OCI-LY7 (cell line): ENCODE results near the gene ORMDL2.

Experiments used
- EZH2phosphoT487 ChIP-seq: fragments of 200-600 bp; sonication (generic); IDR thresholded peaks from 2 replicates; pipeline ENCODE4 v1.6.1; 2018; ENCODE audit warnings: low read depth, borderline replicate concordance, mild to moderate bottlenecking, mixed run types, antibody characterized with exemption, low read length, moderate library complexity, mixed read lengths
- TF ChIP-seq, protein P1 (sequence below): fragments of 200-600 bp; sonication (generic); conservative IDR thresholded peaks from 2 replicates; pipeline ENCODE4 v1.5.1; 2014; ENCODE audit warnings: mild to moderate bottlenecking, antibody characterized with exemption, low read length, moderate library complexity, mixed read lengths

DNA sequence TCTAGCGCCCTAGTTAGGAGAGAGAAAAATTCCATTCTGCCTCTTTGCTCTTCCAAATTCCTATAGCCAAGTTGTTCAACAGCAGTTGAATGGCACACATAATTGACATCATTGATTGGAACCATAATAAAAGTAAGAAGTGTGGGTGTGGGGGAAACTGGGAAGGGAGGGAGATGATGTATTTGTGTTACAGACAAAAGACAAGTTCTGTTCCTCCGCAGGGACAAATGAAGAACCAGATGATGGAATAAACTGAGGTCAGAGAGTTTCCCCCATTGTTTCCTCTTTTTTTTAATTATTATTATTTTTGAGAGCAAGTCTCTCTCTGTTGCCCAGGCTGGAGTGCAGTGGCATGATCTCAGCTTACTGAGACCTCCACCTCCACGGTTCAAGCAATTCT is 40.0 kb upstream of the ORMDL2 start:
- TF ChIP-seq, protein P1, sequence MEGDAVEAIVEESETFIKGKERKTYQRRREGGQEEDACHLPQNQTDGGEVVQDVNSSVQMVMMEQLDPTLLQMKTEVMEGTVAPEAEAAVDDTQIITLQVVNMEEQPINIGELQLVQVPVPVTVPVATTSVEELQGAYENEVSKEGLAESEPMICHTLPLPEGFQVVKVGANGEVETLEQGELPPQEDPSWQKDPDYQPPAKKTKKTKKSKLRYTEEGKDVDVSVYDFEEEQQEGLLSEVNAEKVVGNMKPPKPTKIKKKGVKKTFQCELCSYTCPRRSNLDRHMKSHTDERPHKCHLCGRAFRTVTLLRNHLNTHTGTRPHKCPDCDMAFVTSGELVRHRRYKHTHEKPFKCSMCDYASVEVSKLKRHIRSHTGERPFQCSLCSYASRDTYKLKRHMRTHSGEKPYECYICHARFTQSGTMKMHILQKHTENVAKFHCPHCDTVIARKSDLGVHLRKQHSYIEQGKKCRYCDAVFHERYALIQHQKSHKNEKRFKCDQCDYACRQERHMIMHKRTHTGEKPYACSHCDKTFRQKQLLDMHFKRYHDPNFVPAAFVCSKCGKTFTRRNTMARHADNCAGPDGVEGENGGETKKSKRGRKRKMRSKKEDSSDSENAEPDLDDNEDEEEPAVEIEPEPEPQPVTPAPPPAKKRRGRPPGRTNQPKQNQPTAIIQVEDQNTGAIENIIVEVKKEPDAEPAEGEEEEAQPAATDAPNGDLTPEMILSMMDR = no peak
- no peak for TF ChIP-seq EZH2phosphoT487
